Sigmoid colon (tissue), 7 donors: ENCODE data around the gene ENDOV. TPM values are rescaled to one million over a fixed set of nuclear protein-coding genes. Genes with fewer than 3 reads are reported as not detected.

Source experiments
- DNase-seq: peaks from one replicate; pipeline ENCODE4 v3.0.0-alpha.2; 2019
- H3K27ac ChIP-seq, 4 donors: fragments of 200-600 bp; sonication (generic); one replicate each; pipeline ENCODE4 v1.5.1; 2016 to 2019; ENCODE audit warnings: mild to moderate bottlenecking in 1 of 4
- H3K27me3 ChIP-seq, 3 donors: fragments of 200-600 bp; sonication (generic); one replicate each; pipeline ENCODE4 v1.5.1; 2019; ENCODE audit warnings: mild to moderate bottlenecking in 1 of 3
- H3K36me3 ChIP-seq, 4 donors: fragments of 200-600 bp; sonication (generic); one replicate each; pipeline ENCODE4 v1.5.1; 2016 to 2019
- H3K4me1 ChIP-seq, 4 donors: fragments of 200-600 bp; sonication (generic); one replicate each; pipeline ENCODE4 v1.5.1; 2017 to 2019
- H3K4me3 ChIP-seq, 4 donors: fragments of 200-600 bp; sonication (generic); one replicate each; pipeline ENCODE4 v1.5.1; 2017 to 2019; ENCODE audit warnings: mild to moderate bottlenecking in 2 of 4, moderate library complexity in 1 of 4
- H3K9me3 ChIP-seq, 4 donors: fragments of 200-600 bp in 3 of 4; sonication (generic) in 3 of 4; one replicate each; pipeline versions ENCODE4 v1.5.1 to v1.6.1; 2013 to 2019
- EP300 ChIP-seq, 4 donors: sonication (generic); formaldehyde crosslinking; IDR thresholded peaks; one replicate each; pipeline ENCODE4 v1.6.1; 2017; ENCODE audit warnings: antibody characterized with exemption in 4 of 4
- POLR2A ChIP-seq, 2 donors: fragments of 450-650 bp; IDR thresholded peaks; one replicate each; pipeline ENCODE4 v1.6.1; 2016; ENCODE audit warnings: antibody characterized with exemption in 2 of 2, mild to moderate bottlenecking in 2 of 2, moderate library complexity in 2 of 2
- POLR2AphosphoS5 ChIP-seq, 4 donors: sonication (generic); formaldehyde crosslinking; IDR thresholded peaks; one replicate each; pipeline ENCODE4 v1.6.1; 2017; ENCODE audit warnings: antibody characterized with exemption in 4 of 4
- WGBS, 2 donors: extraction: QIAGEN DNeasy Blood & Tissue Kit; methylation state at CpG; one replicate each; pipeline ENCODE4 v1.1.7; 2013; 5-methylcytosine and 5-hydroxymethylcytosine counted together
- intact Hi-C: fragments of 100-400 bp; cut with DNase I; formaldehyde crosslinking; loops from one replicate; pipeline ENCODE4 v1.15.1; 2023
- polyA plus RNA-seq, 3 donors: library from polyadenylated mRNA; stranded (reverse); fragments of 200-250 nt; gene quantifications; one replicate each; pipeline ENCODE4 v1.2.3, GENCODE V29; 2013
- total RNA-seq, 4 donors: library from RNA; depleted of rRNA; stranded (reverse); fragments of >200 nt; gene quantifications; one replicate each; pipeline ENCODE4 v1.1.0, GENCODE V29; 2016
- TF ChIP-seq, protein P1 (sequence below), 4 experiments: fragments of 450-650 bp in 3 of 4; fragments of 200-600 bp in 1 of 4; IDR thresholded peaks; one replicate each; pipeline ENCODE4 v1.5.1; 2016 to 2019; ENCODE audit warnings: antibody characterized with exemption in 4 of 4, mild to moderate bottlenecking in 3 of 4, moderate library complexity in 2 of 4
- donor health status: healthy with polysubstance abuse.
- donor health status: Bipolar disorder and iron deficiency.
- donor health status: healthy.

ENDOV gene
- total and polyA plus RNA-seq, 7 donors: 9.5 to 23.5 (median 17.4) TPM

DNA sequence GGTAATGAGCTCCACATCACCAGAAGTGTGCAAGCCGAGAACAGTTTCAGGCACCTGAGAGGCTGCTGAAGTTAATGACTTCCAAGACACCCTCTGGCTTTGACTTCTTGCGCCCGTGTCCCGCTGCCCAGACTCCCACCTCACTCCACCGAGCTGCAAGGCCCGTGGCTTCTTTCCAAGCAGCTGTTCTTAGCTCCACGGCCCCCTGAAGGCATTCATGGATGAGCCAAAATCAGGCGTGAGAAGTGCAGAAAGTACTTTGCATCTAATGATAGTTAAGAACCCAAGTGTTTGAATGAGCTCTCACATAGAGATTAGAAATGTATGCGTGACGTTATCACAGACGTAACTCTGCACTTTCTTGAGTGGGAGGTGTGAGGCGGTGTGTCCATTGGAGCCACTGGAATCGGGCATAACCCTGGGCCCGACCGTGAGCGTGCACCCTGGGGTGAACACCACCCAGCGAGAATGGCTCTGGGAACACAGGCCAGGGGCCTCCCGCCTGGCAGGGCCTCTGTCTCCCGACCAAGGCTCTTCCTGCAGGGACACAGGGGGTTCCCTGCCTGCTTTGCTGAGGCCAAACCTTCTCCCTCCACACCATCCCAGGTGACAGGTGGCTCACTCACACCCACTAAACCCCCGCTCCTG lies 50.5 kb downstream of the ENDOV start:
- Histone ChIP-seq H3K36me3 (peaks cover 0 to 27% (median 0%) of the 10 kb centered on the region in 4 donors), H3K27ac (no peak overlapping the region), H3K27me3 (no peaks in the 10 kb centered on the region), H3K4me1 (peaks cover 0 to 23% (median 15%) of the 10 kb centered on the region in 4 donors), H3K4me3 (no peak overlapping the region), H3K9me3 (no peaks in the 10 kb centered on the region)
- DNase-seq: no peak
- TF ChIP-seq POLR2AphosphoS5 (IDR thresholded peaks at IDR 0.05) (no peak), EP300 (IDR thresholded peaks at IDR 0.05) (no peak), POLR2A (IDR thresholded peaks at IDR 0.05) (no peak)
- TF ChIP-seq, protein P1, sequence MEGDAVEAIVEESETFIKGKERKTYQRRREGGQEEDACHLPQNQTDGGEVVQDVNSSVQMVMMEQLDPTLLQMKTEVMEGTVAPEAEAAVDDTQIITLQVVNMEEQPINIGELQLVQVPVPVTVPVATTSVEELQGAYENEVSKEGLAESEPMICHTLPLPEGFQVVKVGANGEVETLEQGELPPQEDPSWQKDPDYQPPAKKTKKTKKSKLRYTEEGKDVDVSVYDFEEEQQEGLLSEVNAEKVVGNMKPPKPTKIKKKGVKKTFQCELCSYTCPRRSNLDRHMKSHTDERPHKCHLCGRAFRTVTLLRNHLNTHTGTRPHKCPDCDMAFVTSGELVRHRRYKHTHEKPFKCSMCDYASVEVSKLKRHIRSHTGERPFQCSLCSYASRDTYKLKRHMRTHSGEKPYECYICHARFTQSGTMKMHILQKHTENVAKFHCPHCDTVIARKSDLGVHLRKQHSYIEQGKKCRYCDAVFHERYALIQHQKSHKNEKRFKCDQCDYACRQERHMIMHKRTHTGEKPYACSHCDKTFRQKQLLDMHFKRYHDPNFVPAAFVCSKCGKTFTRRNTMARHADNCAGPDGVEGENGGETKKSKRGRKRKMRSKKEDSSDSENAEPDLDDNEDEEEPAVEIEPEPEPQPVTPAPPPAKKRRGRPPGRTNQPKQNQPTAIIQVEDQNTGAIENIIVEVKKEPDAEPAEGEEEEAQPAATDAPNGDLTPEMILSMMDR (IDR thresholded peaks at IDR 0.05): no peak
- WGBS, 2 donors: 81% methylated on average over 20 of the region's 20 CpGs
- intact Hi-C loops: no loop called here

DNA sequence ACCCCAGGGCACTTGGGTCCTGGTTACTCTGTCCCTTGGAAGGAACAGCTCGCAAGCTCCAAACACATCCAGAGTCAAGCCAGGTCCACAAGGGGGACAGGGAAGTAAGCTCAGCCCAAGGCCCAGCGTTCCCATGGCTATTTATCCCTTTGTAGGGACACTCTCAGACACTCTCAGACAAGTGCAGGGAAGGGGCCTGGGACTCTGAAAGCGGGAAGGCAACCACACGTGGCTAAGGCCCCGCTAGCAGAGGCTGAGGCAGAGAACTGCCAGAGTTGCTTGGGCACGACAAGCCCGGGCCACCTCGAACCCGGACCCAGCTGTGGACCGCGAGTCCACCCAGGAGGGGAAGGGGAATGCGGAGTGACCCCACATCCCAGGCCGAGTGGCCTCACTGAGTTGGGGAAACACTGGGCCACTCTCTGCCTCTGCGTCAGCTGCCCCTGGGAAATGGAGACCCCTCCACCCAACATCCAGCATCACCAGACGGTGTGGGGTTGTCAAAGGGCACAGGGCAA lies 51.3 kb downstream of the ENDOV start:
- no peak overlapping the region for H3K4me3 ChIP-seq
- no peak overlapping the region for H3K27ac ChIP-seq
- no peaks in the 10 kb centered on the region for H3K27me3 ChIP-seq
- intact Hi-C loops: no loop called here
- WGBS, 2 donors: 79 to 80% methylated on average over 15 of the region's 15 CpGs
- peaks cover 0 to 15% (median 9%) of the 10 kb centered on the region in 4 donors for H3K4me1 ChIP-seq
- no peak for TF ChIP-seq POLR2A (IDR thresholded peaks at IDR 0.05)
- TF ChIP-seq, protein P1 (IDR thresholded peaks at IDR 0.05): no peak
- no peak for TF ChIP-seq EP300 (IDR thresholded peaks at IDR 0.05)
- no peak for TF ChIP-seq POLR2AphosphoS5 (IDR thresholded peaks at IDR 0.05)
- DNase-seq: no peak
- no peaks in the 10 kb centered on the region for H3K9me3 ChIP-seq
- H3K36me3 ChIP-seq: peaks cover 0 to 35% (median 0%) of the 10 kb centered on the region in 4 donors

DNA sequence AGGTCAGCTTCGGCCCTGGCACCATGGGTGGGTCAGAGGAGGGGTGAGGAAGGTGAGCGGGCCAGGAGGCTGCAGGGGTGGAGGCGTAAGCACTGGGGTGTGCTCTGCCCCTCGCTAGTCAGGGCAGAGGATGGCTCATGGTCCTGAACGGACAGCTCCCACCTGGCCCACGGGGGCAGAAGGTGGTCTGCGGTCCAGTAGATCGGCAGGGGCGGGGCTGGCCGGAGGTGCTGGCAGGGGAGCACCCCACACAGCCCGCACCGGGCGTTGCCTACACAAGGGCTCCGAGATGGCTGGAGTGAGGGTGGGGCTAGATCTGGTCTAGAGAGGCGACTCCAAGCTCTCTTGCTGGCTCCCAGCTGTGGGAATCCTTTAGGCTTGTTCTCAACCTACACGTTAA lies 53.3 kb downstream of the ENDOV start:
- Histone ChIP-seq H3K4me1 (peaks cover 0 to 3% (median 0%) of the 10 kb centered on the region in 4 donors), H3K9me3 (no peaks in the 10 kb centered on the region), H3K36me3 (peaks cover 0 to 55% (median 0%) of the 10 kb centered on the region in 4 donors), H3K27ac (no peak overlapping the region), H3K4me3 (no peak overlapping the region), H3K27me3 (no peaks in the 10 kb centered on the region)
- intact Hi-C loops: no loop called here
- no peak for DNase-seq
- WGBS, 2 donors: 13 to 21% methylated on average over 16 of the region's 16 CpGs
- TF ChIP-seq POLR2A (IDR thresholded peaks at IDR 0.05) (no peak), POLR2AphosphoS5 (IDR thresholded peaks at IDR 0.05) (no peak), EP300 (IDR thresholded peaks at IDR 0.05) (no peak)
- TF ChIP-seq, protein P1 (IDR thresholded peaks at IDR 0.05): no peak

DNA sequence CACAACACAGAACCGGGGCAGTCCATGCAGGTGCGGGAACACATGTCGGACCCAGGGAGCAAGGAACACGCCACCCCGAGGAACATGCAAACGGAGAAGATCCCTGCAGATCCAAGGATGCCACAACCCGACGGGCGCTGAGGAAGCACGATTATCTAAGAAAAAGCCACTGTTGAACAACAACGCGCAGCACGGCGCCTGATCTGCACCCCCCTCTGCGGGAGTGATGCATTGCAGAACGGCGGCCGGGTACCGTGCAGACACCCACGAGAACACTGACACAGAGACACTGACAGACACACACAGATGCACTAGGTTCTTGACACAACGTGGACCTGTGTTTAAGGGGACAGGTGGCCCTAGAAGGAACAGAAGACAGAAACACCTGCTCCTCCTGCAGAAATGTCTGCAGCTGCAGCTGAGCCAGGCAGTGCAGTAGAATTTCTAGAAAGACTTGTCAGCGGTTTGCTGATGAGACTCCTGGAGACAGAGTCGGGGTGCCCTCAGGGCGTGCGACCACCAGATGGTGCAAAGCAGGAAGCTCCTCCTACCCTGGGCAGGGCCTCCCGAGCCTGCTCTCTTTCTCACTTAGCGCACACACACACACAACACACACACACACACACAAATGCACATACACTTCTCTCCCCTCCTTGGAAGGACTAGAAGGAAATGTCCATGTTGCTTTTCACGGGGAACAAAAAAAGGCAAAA lies 54.0 kb downstream of the ENDOV start:
- DNase-seq: no peak
- Histone ChIP-seq H3K36me3 (peaks cover 0 to 56% (median 0%) of the 10 kb centered on the region in 4 donors), H3K27ac (no peak overlapping the region), H3K4me1 (peaks cover 0 to 10% (median 6%) of the 10 kb centered on the region in 4 donors), H3K27me3 (peaks cover 0 to under 1% (median 0%) of the 10 kb centered on the region in 3 donors), H3K9me3 (no peaks in the 10 kb centered on the region), H3K4me3 (no peak overlapping the region)
- TF ChIP-seq POLR2A (IDR thresholded peaks at IDR 0.05): no peak
- TF ChIP-seq, protein P1 (IDR thresholded peaks at IDR 0.05): no peak
- TF ChIP-seq EP300 (IDR thresholded peaks at IDR 0.05): no peak
- no peak for TF ChIP-seq POLR2AphosphoS5 (IDR thresholded peaks at IDR 0.05)
- intact Hi-C loops: no loop called here
- 74% methylated on average over 28 of the region's 28 CpGs for WGBS, 2 donors
